NCI-H524 treated with DMSO at 0.1 percent for 48 hours (cell line): ENCODE results near the gene MIGA2.
"Not testable (repeated sequence)": the region's sequence is repeated elsewhere in the genome, so short reads cannot be mapped to it uniquely, and the experiment has no call there.

Experiments used
- DNase-seq: peaks from one replicate; lab custom pipeline; 2025; lab: John Stamatoyannopoulos, UW

Gene MIGA2, protein sequence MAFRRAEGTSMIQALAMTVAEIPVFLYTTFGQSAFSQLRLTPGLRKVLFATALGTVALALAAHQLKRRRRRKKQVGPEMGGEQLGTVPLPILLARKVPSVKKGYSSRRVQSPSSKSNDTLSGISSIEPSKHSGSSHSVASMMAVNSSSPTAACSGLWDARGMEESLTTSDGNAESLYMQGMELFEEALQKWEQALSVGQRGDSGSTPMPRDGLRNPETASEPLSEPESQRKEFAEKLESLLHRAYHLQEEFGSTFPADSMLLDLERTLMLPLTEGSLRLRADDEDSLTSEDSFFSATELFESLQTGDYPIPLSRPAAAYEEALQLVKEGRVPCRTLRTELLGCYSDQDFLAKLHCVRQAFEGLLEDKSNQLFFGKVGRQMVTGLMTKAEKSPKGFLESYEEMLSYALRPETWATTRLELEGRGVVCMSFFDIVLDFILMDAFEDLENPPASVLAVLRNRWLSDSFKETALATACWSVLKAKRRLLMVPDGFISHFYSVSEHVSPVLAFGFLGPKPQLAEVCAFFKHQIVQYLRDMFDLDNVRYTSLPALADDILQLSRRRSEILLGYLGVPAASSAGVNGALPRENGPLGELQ

DNA sequence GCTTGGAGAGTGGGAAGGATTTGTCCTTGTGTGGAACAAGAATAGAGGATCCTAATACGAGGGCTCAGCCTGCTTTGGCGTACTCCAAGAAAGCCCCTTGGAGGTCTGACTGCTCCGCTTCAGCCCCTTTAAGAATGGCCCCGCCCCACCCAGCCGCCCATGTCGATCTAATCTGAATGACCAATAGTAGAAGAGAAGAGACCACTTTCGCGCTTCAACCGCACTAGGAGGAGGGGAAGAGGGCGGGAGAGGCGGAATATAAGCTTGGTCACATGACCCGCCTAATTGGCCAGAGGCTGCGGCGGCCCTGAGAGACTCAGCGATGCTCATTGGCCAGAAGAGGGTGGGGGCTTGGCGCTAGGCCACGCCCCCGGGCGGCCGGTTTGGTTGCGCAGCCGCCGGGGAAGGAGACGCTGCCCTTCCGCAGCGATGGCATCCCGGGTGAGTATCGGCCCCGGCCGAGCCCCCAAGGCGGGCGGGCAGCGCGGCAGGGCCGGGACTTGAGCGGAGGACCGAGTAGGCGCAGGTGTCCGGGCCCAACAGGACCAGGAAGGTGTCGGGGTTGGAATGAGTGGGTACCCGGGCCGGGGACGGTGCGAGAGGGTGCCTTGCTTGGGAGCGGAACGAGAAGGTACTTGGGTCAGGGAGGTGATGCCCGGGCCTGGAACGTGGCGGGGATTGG is at the start of gene MIGA2:
Gene MIGA2 (plus strand): TSS at position 386 of the 682 bp plus-strand sequence. CDS start 3,969 bp downstream, outside the sequence.
- peak; percentile 99 for DNase-seq

DNA sequence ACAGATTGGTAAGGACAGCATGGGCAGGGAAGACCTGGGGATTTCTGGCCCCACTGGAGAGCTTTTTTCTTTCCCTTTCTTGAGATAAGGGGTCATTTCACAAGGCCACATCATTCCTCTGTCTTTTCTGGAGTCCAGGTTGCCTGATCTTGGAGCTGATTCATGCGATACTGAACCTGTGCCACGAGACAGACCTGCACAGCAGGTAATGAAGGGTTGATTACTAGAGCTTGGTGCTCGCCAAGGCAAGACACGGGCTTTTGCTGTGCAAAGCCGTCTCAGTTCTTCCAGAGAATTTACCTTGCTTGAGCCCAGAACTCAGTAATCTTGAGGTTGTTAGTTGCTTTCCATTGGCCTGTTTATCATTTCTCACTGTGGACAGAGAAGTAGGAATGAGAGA is 49.8 kb upstream of the MIGA2 start:
- no peak for DNase-seq

DNA sequence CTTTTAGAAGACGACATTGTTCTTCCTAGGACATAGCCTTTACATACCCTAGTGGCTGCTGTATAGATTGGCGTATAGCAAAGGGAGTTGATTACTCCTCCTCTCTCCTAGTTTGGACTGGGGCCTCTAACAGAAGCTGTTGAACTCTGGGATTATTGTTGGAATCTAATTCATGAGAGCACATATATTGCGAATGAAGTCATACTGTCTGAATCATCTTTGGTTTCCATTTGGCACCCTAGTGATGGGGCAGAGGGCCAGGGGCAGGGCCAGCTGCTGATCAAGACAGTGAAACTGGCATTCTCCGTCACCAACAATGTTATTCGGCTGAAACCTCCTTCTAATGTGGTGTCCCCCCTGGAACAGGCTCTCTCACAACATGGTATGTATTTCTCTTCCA is 48.6 kb upstream of the MIGA2 start:
- no peak for DNase-seq

DNA sequence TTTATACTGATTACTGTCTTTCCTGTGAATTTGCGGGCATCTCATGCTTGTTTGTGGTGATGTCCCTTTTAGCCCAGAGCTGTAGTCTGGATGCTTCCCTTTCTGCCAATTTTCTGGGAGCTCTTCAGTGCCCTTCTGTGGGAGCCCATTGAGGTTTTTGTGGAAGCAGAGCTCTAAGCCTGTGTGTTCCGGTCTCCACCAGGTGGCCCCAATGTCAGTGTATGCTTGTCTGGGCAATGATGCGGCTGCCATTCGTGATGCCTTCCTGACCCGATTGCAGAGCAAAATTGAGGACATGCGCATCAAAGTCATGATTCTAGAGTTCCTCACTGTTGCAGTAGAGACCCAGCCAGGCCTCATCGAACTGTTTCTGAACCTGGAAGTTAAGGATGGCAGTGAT is 43.4 kb upstream of the MIGA2 start:
- DNase-seq, result no peak

DNA sequence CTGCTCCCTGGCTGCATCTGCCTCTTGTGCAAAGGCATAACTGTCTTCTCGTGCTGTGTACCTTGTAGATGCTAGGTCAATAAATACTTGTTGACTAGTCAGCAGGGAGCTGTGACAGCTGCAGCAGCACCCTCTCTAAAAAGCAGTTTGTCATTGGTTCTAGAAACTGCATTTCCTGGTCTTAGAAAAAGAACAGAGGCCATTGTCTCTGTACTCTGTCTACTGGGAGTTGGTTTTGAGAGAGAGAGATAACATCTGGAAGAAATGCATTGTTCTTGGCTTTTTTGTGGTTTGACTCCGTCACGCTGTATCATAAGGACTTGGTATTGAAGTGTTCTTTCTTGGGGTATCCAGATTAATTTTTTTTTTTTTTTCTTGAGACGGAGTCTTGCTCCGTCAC is 40.6 kb upstream of the MIGA2 start:
- no peak for DNase-seq

DNA sequence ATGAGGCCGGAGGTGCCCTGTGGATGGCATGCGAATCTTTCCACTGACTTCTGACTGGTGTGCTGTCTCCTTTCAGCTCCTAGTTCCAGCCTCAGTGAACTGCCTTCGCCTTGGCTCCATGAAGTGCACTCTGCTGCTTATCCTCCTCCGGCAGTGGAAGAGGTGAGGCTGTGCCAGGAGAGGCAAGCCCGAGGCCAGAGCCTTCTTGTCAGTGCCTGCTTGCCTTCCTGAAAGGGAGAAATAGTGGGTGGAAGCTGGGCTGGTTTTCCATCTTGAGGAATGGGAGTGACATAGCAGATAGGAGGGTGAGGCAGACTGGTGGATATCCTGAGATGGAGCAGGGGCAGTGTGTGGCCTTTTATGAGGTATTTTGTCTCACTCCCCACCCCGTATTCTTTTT is 38.0 kb upstream of the MIGA2 start:
- DNase-seq, result no peak

DNA sequence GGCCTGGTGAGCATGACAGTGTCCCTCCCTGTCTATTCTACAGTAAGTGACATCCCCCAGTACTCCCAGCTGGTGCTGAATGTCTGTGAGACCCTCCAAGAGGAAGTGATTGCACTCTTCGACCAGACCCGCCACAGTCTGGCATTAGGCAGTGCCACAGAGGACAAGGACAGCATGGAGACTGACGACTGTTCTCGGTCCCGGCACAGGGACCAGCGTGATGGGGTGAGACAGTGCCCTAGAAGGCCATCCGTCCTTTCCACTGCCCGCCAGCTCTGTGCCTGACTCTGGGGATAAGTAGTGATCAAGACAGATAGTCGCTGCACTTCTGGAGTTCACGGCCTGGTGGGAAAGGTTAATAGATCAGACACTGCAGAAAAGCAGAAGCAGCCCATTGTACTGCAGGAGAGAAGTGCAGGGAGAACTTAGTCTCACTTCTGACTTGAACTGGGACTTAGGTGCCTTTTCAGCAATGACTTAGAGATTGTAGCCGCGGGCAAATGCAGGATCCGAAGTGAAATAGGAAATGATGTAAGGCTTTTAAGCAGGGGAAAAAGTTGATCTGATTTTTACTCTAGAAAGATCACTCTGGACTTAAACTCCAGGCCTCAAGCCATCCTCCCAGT is 36.7 kb upstream of the MIGA2 start:
- DNase-seq, result no peak

DNA sequence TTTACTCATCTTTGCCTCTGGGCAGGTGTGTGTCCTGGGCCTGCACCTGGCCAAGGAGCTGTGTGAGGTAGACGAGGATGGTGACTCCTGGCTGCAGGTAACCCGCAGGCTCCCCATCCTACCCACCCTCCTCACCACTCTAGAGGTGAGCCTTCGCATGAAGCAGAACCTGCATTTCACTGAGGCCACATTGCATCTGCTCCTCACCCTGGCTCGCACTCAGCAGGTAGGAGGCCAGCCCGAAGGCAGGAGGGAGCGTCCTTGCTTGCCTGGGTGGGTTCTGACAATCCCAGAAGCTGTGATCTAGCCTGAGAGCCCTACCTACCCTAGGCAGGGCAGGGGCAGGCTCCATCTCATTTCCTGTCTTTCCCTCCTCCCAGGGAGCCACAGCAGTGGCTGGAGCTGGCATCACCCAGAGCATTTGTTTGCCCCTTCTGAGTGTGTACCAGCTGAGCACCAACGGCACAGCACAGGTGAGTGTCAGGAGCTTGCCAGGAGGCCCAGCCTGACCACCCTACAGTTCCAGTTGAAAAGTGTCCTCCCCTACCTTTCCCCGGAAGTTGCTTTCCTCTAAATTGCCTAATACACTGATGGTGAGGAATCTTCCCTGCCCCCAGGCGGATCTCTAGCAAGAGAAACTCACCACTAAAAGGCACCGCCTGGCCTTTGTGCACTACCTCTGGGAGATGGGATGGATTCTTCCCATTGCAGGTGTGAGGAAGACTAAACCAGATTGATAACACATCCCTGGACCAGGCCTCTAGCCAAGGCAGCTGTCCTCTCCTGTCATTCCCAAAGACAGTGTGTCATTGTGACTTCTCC is 34.7 kb upstream of the MIGA2 start:
- no peak for DNase-seq

DNA sequence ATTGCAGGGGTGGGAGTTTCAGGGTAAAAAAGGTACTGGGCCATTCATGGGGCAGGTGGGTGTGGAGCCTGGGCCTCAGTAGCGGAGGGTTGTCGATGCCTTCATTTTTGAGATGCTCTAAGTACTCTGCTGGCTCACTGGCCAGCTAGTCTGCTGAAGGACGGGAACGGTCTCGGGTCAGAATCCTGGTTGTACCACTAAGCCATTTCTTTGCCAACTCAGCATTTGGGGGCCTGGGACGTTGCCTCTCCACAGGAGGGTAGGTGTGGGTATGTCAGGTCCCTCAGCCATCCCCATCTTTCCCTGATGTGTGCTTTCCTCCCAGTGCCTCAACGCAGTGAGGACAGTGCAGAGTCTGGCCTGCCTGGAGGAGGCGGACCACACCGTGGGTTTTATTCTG is 33.4 kb upstream of the MIGA2 start:
- no peak for DNase-seq

DNA sequence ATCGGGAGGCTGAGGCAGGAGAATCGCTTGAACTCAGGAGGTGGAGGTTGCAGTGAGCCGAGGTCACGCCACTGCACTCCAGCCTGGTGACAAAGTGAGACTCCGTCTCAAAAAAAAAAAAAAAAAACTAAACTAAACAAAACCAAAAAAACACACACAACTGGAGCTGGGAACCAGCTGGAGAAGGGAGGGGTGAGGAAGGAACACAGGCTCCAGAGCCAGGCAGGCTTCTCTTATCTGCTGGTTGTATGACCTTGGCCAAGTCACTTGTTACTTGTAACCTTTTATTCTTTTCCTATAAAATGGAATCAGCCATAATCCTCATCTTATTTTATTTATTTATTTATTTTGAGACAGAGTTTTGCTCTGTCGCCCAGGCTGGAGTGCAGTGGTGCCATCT is 32.3 kb upstream of the MIGA2 start:
- DNase-seq, result not testable (repeated sequence)

DNA sequence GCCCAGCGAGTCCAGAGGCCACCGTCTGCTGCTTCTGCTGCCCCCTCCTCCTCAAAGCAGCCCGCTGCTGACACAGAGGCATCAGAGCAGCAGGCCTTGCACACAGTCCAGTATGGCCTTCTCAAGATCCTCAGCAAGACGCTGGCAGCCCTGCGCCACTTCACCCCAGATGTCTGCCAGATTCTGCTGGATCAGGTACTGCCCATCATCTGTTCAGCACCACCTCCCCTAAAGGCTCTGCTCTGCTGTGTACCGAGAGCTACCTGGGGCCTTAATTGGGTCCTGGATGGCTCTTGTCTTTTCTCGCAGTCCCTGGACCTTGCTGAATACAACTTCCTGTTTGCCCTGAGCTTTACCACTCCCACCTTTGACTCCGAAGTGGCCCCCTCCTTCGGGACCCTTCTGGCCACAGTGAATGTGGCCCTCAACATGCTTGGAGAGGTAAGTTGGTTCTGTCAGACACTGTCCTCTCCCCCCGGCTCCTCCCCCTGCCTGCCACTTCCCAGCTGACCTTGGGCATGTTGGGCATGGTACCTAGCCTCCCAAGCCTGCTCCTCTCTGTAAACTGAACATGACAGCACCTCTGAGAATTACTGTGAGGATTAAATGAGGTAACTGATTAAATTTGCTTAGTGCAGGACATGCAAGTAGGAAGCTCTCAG is 31.0 kb upstream of the MIGA2 start:
- no peak for DNase-seq

DNA sequence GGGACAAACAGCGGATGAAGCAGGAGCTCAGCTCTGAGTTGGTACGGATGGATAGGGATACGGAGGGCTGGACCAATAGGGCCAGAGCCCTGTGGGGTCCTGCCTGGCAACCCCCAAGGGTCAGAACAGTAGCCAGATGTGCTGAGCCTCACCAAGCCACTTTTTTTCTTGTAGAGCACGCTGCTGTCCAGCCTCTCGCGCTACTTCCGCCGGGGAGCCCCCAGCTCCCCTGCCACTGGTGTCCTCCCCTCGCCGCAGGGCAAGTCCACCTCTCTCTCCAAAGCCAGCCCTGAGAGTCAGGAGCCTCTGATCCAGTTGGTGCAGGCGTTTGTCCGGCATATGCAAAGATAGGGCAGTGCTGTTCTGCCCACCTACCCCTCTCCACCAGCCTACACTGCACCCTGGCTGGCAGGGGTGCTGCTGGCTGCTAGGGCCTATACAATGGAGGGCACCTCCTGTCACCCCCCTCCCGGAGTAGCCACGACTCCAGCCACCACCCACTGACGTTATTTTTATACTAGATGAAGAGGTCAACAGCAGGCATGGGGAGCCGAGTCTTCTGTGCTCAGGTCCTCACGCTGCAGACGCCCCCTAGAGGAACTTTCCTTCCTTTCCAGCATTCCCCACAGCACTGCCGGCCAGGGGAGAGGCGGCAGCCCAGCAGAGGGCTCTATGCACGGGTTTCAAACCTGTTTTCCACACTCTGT is 29.9 kb upstream of the MIGA2 start:
- peak; percentile 7 for DNase-seq

DNA sequence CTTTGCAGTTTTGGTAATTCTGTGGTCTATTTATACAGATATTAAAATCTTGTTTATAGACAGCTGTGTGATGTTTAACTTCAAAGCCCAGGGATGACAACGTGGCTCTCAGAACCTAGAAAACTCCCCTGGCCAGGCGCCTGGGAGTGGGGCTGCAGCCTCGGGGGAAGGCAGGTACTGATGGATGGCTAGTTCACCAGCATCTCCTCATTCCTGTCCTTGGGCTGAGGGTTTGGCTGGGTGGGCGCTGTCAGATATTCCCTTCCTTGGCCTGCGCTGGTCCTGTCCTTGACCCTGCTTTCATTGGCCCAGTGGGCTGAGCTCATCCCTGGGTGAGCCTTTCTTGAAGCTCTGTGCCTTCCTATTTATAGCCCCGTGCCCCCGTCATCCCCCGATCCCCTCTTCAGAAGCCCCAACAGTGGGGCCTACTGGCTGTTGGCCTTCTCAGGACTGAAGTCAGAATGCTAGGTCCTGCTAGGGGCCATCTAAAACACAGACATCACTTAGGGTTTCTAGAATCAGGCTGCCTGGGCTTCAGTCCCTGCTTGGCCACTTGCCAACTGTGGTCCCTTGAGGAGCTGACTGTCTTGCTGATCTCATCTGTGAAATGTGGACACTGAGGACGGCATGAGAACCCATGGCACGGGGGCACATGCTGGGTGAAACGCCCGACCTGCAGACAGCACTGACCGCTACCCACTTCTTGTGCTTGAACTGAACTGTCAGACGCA is 29.2 kb upstream of the MIGA2 start:
- DNase-seq, result no peak

DNA sequence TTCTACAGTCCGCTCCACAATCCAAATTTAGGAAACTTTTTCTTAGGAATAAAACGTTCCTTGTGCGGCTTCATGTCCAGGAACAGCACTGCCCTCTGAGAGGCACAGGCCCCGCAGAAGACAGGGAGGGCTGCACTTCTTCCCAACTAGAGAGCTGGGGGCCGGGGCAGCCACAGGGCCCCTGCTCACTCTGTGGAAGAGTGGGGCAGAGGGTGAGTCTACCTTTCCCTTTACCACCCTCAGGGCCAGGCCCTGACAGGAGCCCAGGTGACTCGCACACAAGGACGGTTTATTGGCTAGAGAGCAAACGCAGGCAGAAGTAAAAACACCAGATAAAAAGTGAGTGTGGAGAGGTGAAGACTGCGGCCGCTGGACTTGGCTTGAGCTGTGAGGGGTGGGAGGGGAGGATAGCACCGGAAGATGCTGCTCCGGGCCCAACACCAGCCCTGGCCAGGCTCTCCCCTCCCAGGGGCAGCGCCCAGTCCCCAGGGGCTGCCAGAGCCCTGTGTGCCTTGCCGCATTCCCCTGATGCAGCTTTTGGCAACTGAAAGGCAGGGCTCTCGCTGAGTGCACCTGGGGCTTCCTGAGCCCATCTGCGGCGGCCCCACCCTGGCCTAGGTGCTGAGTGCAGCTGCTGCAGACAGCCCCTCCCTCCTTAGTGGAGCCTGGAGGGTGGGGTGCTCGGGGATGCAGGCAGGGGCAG is 28.5 kb upstream of the MIGA2 start:
- no peak for DNase-seq

DNA sequence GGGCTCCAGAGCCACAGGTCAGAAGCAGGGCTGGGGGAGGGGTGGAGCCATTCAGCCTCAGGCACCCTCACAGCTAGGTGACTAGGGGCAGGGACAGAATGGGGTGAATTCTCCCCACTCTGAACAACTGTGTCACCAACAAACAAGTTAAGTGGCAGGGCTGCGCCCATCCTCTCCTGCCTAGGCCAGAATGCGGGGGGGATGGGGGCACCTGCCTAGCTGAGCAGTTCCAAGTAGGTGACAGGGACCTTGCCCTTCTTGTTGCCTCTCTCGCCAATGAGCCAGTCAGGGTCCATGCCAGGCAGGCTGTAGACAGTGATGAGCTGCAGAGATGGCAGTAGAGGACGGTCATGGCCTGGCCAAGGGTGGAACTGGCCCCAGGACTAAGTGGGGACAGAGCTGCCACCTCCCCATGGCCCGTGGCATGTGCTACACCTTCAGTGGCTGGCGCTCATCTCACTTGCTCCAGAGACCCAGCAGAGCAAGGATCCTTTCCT is 27.9 kb upstream of the MIGA2 start:
- no peak for DNase-seq

DNA sequence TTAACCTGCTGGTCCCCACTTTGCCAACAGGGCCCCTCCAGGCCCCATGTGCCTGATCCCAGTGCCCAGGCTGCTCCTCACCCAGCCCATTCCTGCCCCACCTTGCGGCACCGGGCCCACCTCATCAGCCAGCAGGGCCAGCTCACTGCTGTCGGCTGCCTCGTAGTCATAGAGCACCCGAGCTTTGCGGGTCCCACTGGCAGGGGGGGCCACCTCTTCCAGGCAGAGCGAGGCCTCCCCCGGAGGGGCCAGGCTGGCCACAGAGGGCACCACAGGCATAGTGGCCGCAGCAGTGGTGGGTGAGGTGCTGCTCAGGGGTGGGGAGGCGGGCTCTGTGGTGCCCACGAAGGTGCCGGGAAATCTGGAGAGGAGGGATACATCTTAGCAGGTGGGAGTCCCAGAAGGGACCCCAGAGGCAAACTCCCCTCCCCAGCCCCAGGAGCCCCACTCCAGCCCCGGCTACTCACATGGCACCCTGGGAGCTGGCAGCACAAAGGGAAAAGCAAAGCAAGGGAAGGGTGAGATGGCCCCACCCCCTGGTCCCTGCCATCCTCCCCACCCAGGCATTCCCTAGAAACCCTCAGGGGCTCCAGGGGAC is 27.3 kb upstream of the MIGA2 start:
- DNase-seq, result no peak

DNA sequence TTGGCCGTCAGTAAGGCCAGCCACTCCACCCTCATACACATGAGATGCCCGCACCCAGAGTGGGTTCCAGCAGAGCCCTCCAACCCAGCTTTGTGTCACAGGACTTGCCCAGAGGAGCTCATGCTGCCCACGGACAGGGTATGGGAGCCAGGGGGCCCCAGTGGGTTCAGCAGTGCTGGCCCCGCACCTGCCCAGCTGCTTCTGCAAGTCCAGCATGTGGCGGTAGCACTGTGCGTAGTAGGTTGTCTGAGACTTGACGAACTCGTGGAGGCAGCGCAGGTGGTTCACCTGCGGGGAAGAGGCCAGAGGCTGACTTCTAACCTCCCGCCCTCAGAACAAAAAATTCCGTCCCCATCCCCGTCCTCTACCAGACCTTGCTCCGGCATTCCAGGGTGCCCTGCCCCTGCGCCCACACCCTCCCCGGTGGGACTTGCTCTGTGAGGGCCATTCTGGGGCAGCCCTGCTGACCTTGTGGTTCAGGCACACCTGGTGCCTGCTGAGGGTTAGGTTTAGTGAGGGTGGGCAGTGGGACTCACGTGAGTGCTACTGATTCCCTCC is 26.8 kb upstream of the MIGA2 start:
- DNase-seq, result no peak

DNA sequence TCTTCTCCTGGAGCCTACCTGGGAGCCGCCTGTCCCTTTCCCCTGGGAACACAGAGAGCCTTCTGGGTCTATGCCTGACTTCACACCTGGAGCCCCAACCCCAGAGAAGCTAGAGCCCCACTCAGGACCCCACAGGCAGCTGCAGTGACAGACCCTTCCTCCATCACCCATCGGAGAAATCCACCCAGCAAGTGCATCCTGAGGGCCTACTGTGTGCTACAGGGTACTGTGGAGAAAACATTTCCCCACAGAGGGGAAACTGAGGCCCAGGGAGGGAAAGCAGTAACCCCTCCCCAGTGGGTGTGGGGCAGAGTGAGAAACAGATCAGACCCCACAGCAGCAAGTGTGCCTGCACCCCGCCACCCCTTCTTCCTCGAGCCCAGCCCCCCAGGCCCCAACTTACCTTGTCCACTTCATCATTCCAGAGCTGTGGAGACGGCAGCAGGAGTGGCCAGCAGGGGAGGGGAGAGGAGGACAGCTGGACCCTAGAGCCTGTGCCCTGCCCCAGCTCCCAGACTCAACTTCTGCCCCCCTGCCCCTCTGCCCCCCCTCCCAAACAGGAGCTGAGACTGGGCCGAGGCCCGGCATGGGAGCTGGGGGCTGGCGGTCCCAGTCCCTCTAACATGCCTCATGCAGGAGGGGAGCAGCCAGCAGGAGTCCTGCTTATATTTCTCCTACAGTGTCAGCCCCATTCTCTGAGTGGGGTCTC is 26.0 kb upstream of the MIGA2 start:
- no peak for DNase-seq
